HG03108 (cell line): Measurements from ENCODE around the gene PRRC2B.
A peak's percentile ranks its signal among the peaks of the same experiment; 100 is the strongest.
"Not testable (repeated sequence)": the region's sequence is repeated elsewhere in the genome, so short reads cannot be mapped to it uniquely, and the experiment has no call there.

Experiments
- ATAC-seq: cut with Tn5 transposase; IDR thresholded peaks from one replicate; pipeline ENCODE4 v1.9.1; 2021; ENCODE audit warnings: moderate library complexity; ENCODE audit not compliant: unreplicated experiment

The PRRC2B gene

GRCh38 chr9:131529597-131530545 is 136.0 kb downstream of the PRRC2B start:
- ATAC-seq = no peak

- ATAC-seq = no peak
Measured at GRCh38 chr9:131530546-131530919, 136.6 kb downstream of the PRRC2B start.

DNA sequence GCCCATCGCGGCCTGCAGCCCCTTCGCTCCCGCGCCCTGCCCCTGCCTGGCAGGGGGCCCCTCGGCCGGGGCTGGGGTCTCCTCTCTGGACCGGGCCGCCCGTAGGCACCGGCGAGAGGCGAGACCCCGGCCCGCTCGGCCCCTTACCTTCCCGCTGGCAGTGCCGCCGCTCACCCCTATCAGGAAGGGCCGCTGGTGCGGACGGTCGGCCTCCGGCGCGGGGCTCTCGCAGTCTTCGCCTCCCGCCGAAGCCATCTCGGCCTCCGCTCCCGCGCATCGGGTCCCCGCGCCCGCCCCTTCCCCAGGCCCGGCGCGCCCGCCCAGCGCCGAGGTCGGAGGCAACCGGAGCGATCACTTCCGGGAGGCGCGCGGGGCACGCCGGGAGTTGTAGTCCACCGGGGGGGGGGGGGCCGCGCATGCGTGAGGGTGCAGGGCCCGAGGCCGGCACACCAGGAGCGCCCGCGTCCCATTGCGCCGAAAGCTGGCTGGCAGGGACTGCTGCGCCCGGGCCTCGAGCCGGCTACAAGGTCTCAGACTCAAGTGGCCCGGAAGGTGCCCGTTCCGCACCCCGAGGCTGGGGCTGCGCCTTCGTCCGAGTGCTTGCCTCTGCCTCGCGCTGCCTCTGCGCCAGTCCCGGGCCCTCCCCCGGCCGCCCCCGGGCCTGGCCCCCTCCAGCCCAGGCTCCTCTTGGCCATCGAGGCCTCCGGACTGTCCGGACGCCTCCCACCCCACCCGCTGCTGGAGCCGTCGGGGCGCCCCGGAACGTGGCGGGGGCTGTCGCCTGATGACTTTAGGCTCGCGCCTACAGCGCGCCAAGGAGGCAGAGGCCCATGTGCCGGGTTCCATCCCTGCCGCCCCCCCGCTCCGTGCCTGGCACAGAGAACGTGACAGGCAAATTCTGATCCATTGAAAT is 137.3 kb downstream of the PRRC2B start, which contains the start of gene UCK1:
UCK1 (minus strand) TSS at position 344 of the 913 bp plus-strand sequence; CDS start at position 255, 89 bp downstream.
- ATAC-seq = peak; percentile 69

GRCh38 chr9:131534721-131535237 is 140.9 kb downstream of the PRRC2B start:
- no peak for ATAC-seq

DNA sequence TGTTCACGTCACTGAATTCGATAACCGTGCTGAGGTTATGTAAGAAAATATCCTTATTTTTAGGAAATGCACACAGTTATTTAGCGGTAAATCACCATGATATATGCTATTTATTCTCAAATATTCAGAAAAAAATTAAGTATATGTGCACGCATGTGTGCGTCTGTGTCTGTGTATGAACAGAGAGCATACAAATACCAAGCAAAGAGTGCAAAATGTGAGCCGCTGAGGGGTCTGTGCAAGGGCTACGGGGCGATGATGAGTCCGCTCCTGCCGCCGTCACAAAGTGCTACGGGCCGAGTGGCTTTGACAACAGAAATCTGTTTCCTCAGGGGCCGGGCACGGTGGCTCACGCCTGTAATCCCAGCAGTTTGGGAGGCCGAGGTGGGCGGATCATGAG is 144.1 kb downstream of the PRRC2B start:
- ATAC-seq = no peak

DNA sequence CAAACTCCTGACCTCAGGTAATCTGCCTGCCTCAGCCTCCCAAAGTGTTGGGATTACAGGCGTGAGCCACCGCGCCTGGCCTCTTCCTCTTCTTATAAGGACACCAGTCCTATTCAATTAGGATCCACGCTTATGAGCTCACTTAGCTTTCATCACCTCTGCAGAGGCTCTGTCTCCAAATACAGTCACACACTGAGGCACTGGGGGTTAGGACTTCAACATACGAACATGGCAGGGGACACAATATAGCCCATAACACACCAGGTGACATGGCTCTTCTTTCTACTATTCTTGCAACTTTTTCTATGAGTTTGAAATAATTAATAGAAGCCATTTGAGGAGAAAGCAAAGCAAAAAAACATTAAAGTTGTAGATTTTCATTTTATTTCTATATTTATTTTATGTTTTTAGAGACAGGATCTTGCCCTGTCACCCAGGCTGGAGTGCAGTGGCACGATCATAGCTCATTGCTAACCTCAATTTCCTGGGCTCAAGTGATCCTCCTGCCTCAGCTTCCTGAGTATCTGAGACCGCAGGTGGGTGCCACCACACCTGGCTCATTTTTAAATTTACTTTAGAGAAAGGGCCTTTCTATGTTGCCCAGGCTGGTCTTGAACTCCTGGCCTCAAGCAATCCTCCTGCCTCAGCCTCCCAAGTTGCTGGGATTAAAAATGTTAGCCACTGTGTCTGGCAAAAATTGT is 145.5 kb downstream of the PRRC2B start:
- ATAC-seq = no peak

DNA sequence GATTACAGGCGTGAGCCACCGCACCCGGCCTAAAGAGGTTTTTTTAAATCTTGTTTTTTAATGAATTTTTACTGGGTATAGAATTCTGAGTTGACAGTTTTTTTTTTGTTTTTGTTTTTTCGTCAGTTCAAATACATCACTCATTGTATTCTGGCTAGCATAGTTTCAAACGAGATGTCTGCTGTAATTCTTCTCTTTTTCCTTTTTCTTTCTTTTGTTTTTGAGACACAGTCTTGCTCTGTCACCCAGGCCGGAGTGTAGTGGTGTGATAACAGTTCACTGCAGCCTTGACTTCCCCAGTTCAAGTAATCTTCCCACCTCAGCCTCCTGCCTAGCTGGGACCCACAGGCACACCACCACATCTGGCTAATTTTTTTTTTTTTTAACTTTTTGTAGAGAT is 149.3 kb downstream of the PRRC2B start:
- no peak for ATAC-seq

DNA sequence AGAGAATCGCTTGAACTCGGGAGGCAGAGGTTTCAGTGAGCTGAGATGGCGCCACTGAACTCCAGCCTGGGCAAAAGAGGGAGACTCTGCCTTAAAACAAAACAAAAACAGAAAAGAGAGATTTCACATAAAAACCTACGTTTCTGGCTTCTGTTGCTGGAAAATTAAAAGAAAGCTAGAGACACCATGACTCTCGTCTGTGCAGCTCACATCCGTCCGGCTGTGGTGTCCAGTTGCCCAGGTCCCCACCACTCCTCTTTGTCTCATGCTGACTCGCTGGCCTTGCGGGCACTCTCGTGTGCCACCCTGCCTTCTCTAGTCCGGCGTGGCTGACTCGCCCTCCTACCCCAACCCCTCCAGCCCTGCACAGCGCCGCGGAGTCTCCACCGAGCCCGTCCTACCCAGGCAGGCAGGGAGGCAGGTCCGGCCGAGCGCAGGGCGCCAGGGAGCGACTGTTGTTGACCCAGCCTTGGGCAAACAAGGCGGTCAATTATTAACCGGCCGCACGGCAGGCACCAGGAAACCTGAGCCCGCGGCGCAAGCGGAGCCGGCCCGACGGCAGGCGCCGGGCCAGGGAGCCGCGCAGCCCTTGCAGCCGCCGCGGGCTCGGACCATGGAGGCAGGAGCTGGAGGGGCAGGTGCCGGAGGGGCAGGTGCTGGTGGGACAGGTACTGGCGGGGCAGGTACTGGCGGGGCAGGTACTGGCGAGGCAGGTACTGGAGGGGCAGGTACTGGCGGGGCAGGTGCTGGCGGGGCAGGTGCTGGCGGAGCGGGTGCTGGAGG is 151.3 kb downstream of the PRRC2B start, which contains the start of gene PRRT1B:
PRRT1B (plus strand) TSS at position 521 of the 783 bp plus-strand sequence; CDS start at position 614, 93 bp downstream.
- no peak for ATAC-seq

GRCh38 chr9:131545786-131546335 is 152.0 kb downstream of the PRRC2B start:
- no peak for ATAC-seq

DNA sequence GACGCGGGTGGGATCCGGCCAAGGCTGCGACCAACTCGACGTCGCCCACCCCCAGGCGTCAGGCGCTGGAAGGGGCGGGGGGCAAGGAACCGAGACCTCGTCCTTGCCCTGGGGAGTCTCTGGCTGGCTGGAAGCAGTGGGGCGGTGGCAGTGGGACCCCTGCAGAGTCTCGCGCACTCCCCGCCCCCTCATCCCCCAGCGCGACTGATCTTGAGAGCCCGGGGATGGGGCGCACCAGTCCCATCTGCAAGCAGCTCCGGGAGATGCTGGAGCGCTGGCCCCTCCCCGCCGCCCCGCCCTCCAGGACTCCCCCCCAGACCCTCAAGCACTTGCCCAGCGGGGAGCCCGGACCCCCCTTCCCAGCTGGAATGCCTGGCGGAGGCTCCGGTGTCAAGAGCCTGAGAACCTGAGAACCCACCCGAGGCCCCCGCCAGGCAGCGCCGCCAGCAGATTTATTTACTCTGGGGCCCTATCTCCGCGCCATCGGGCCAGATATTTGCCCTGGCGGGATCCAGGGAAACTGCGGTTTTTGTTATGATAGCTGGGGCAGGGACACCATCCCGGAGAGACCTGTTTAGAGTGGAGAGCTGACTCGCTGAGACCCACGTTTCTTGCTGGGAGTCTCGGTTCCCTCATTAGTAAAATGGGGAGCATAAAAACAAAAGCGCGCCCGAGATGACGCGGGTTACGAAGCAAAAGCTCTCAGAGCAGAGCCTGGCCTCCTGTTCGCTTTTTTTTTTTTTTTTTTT is 152.6 kb downstream of the PRRC2B start:
- no peak for ATAC-seq

DNA sequence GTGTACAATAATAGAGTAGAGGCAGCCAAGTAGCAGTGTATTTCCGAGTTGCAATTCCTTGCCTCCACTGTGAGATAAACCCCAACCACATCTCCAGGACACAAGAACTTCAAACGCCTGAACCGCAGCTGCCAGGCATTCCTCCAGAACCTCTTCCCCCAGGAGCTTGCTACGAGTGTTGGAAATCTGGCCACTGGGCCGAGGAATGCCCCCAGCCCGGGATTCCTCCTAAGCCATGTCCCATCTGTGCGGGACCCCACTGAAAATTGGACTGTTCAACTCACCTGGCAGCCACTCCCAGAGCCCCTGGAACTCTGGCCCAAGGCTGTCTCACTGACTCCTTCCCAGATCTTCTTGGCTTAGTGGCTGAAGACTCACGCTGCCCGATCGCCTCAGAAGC is 155.3 kb downstream of the PRRC2B start:
- ATAC-seq = not testable (repeated sequence)
